Nephron (organoid): Measurements from ENCODE around the gene NKX6-2.

Experiments used
- H3K27ac Mint-ChIP-seq, 3 experiments: 2 replicates each; pipeline ENCODE4 v1.8.0; 2020; ENCODE audit warnings: mixed read lengths in 3 of 3, mild to moderate bottlenecking in 2 of 3, moderate library complexity in 1 of 3
- H3K27me3 Mint-ChIP-seq: 2 replicates; pipeline ENCODE4 v1.8.0; 2021; ENCODE audit warnings: low read depth, mild to moderate bottlenecking, moderate library complexity, mixed read lengths
- H3K36me3 Mint-ChIP-seq: 2 replicates; pipeline ENCODE4 v1.8.0; 2020; ENCODE audit warnings: low read depth, mixed read lengths
- H3K4me1 Mint-ChIP-seq: 2 replicates; pipeline ENCODE4 v1.8.0; 2020; ENCODE audit warnings: mixed read lengths
- H3K4me3 Mint-ChIP-seq, 3 experiments: 2 replicates each; pipeline ENCODE4 v1.8.0; 2020; ENCODE audit warnings: mild to moderate bottlenecking in 3 of 3, mixed read lengths in 3 of 3, moderate library complexity in 2 of 3
- H3K9me3 Mint-ChIP-seq: 2 replicates; pipeline ENCODE4 v1.8.0; 2020; ENCODE audit warnings: mixed read lengths
- CTCF ChIP-seq, 3 experiments: fragments of 200-600 bp; sonication (generic); IDR thresholded peaks; one replicate each; pipeline ENCODE4 v1.5.0; 2021; ENCODE audit warnings: antibody characterized with exemption in 3 of 3; ENCODE audit not compliant: unreplicated experiment in 3 of 3

Gene NKX6-2

GRCh38 chr10:132781556-132781955 is 4.4 kb downstream of the NKX6-2 start:
- Mint-ChIP-seq H3K4me3 (no peak overlapping the region), H3K27ac (no peak overlapping the region), H3K36me3 (peaks cover 28% of the 10 kb centered on the region), H3K9me3 (no peaks in the 10 kb centered on the region), H3K27me3 (peaks cover 56% of the 10 kb centered on the region), H3K4me1 (peaks cover 5% of the 10 kb centered on the region)
- no peak for TF ChIP-seq CTCF (IDR thresholded peaks at IDR 0.05; ENCODE audit: unreplicated experiment in 3 of 3)

GRCh38 chr10:132780356-132780755 is 5.6 kb downstream of the NKX6-2 start:
- H3K36me3 Mint-ChIP-seq = peaks cover 28% of the 10 kb centered on the region
- H3K27ac Mint-ChIP-seq = no peak overlapping the region
- H3K9me3 Mint-ChIP-seq = no peaks in the 10 kb centered on the region
- TF ChIP-seq CTCF (IDR thresholded peaks at IDR 0.05; ENCODE audit: unreplicated experiment in 3 of 3) = no peak
- H3K4me1 Mint-ChIP-seq = peaks cover 5% of the 10 kb centered on the region
- no peak overlapping the region for H3K4me3 Mint-ChIP-seq
- peaks cover 51% of the 10 kb centered on the region for H3K27me3 Mint-ChIP-seq

GRCh38 chr10:132779549-132780294 is 6.2 kb downstream of the NKX6-2 start:
- no peak overlapping the region for H3K4me3 Mint-ChIP-seq
- H3K9me3 Mint-ChIP-seq = no peaks in the 10 kb centered on the region
- peaks cover 46% of the 10 kb centered on the region for H3K27me3 Mint-ChIP-seq
- no peak overlapping the region for H3K27ac Mint-ChIP-seq
- TF ChIP-seq CTCF (IDR thresholded peaks at IDR 0.05; ENCODE audit: unreplicated experiment in 3 of 3) = no peak
- peaks cover 5% of the 10 kb centered on the region for H3K4me1 Mint-ChIP-seq
- H3K36me3 Mint-ChIP-seq = peaks cover 28% of the 10 kb centered on the region

- Mint-ChIP-seq H3K27ac (no peak overlapping the region), H3K9me3 (no peaks in the 10 kb centered on the region), H3K36me3 (peaks cover 26% of the 10 kb centered on the region), H3K4me3 (no peak overlapping the region), H3K4me1 (peaks cover 10% of the 10 kb centered on the region), H3K27me3 (peaks cover 25% of the 10 kb centered on the region)
- TF ChIP-seq CTCF (IDR thresholded peaks at IDR 0.05; ENCODE audit: unreplicated experiment in 3 of 3) = no peak
These were observed 8.5 kb downstream of the NKX6-2 start for GRCh38 chr10:132777441-132777840.

- H3K27ac Mint-ChIP-seq = no peak overlapping the region
- TF ChIP-seq CTCF (IDR thresholded peaks at IDR 0.05; ENCODE audit: unreplicated experiment in 3 of 3) = no peak
- H3K9me3 Mint-ChIP-seq = no peaks in the 10 kb centered on the region
- peaks cover 10% of the 10 kb centered on the region for H3K4me1 Mint-ChIP-seq
- no peak overlapping the region for H3K4me3 Mint-ChIP-seq
- H3K36me3 Mint-ChIP-seq = peaks cover 24% of the 10 kb centered on the region
- H3K27me3 Mint-ChIP-seq = peaks cover 21% of the 10 kb centered on the region
These were observed 9.1 kb downstream of the NKX6-2 start for GRCh38 chr10:132776821-132777220.

- no peaks in the 10 kb centered on the region for H3K9me3 Mint-ChIP-seq
- peaks cover 14% of the 10 kb centered on the region for H3K27me3 Mint-ChIP-seq
- H3K4me1 Mint-ChIP-seq = peaks cover 10% of the 10 kb centered on the region
- TF ChIP-seq CTCF (IDR thresholded peaks at IDR 0.05; ENCODE audit: unreplicated experiment in 3 of 3) = no peak
- no peak overlapping the region for H3K4me3 Mint-ChIP-seq
- no peak overlapping the region for H3K27ac Mint-ChIP-seq
- peaks cover 19% of the 10 kb centered on the region for H3K36me3 Mint-ChIP-seq
These were observed 9.8 kb downstream of the NKX6-2 start for GRCh38 chr10:132776186-132776585.
